Mesenchymal stem cell (in vitro differentiated cells and primary cell): Measurements from ENCODE around the gene RP2. TPM values are rescaled to one million over a fixed set of nuclear protein-coding genes. Genes with fewer than 3 reads are reported as not detected.

ENCODE experiments used
- DNase-seq: peaks from one replicate; pipeline ENCODE4 v3.0.0-alpha.2; 2013
- H2AFZ ChIP-seq: one replicate; pipeline ENCODE4 v1.6.1; 2013; ENCODE audit warnings: low read depth, mild to moderate bottlenecking, control low read depth, inconsistent platforms, low read length, moderate library complexity
- H2AK5ac ChIP-seq: 2 replicates; pipeline ENCODE4 v1.6.1; 2013; ENCODE audit warnings: low read length, moderate library complexity, mild to moderate bottlenecking, inconsistent platforms; ENCODE audit not compliant: severe bottlenecking
- H2BK120ac ChIP-seq: one replicate; pipeline ENCODE4 v1.6.1; 2013; ENCODE audit warnings: low read depth, mild to moderate bottlenecking, inconsistent platforms, low read length, moderate library complexity
- H2BK12ac ChIP-seq, 2 experiments: one replicate each; pipeline ENCODE4 v1.6.1; 2013; ENCODE audit warnings: inconsistent platforms in 2 of 2, low read length in 2 of 2, mild to moderate bottlenecking in 2 of 2, moderate library complexity in 2 of 2, control low read depth in 1 of 2
- H2BK15ac ChIP-seq: one replicate; pipeline ENCODE4 v1.6.1; 2013; ENCODE audit warnings: mild to moderate bottlenecking, low read depth, inconsistent platforms; ENCODE audit not compliant: poor library complexity, severe bottlenecking
- H2BK5ac ChIP-seq: 2 replicates; pipeline ENCODE4 v1.6.1; 2013; ENCODE audit warnings: low read depth, mild to moderate bottlenecking, low read length, control low read depth, inconsistent platforms; ENCODE audit not compliant: poor library complexity, severe bottlenecking
- H3K14ac ChIP-seq, 2 experiments: one replicate each; pipeline ENCODE4 v1.6.1; 2013; ENCODE audit warnings: inconsistent platforms in 2 of 2, low read length in 2 of 2, control low read depth in 1 of 2, mild to moderate bottlenecking in 1 of 2, moderate library complexity in 1 of 2
- H3K18ac ChIP-seq, 2 experiments: one replicate each; pipeline ENCODE4 v1.6.1; 2013; ENCODE audit warnings: inconsistent platforms in 2 of 2, low read length in 2 of 2, control low read depth in 1 of 2, low read depth in 1 of 2, mild to moderate bottlenecking in 1 of 2
- H3K23ac ChIP-seq, 2 experiments: one replicate each; pipeline ENCODE4 v1.6.1; 2013; ENCODE audit warnings: inconsistent platforms in 2 of 2, low read length in 2 of 2, mild to moderate bottlenecking in 2 of 2, moderate library complexity in 2 of 2, control low read depth in 1 of 2
- H3K27ac ChIP-seq: 2 replicates; pipeline ENCODE4 v1.5.1; 2013; ENCODE audit warnings: mild to moderate bottlenecking, moderate library complexity, low read length, control low read depth, inconsistent platforms; ENCODE audit not compliant: poor library complexity, severe bottlenecking
- H3K27me3 ChIP-seq, 2 experiments: 2 replicates each; pipeline versions ENCODE4 v1.6.1 to v1.7.0; 2013; ENCODE audit warnings: low read length in 2 of 2, mild to moderate bottlenecking in 2 of 2, moderate library complexity in 2 of 2, control low read depth in 1 of 2, inconsistent platforms in 1 of 2; ENCODE audit not compliant: control insufficient read depth in 1 of 2, insufficient read depth in 1 of 2
- H3K36me3 ChIP-seq, 2 experiments: 2 replicates each; pipeline versions ENCODE4 v1.6.1 to v1.7.0; 2013; ENCODE audit warnings: low read length in 2 of 2, control low read depth in 1 of 2, inconsistent platforms in 1 of 2, low read depth in 1 of 2, mild to moderate bottlenecking in 1 of 2; ENCODE audit not compliant: insufficient read depth in 2 of 2, control insufficient read depth in 1 of 2
- H3K4ac ChIP-seq, 2 experiments: one replicate each; pipeline ENCODE4 v1.6.1; 2013; ENCODE audit warnings: inconsistent platforms in 2 of 2, low read length in 2 of 2, mild to moderate bottlenecking in 2 of 2, moderate library complexity in 2 of 2, control low read depth in 1 of 2, low read depth in 1 of 2
- H3K4me1 ChIP-seq: 2 replicates; pipeline ENCODE4 v1.6.1; 2013; ENCODE audit warnings: low read depth, low read length, control low read depth; ENCODE audit not compliant: control insufficient read depth, insufficient read depth
- H3K4me2 ChIP-seq: 2 replicates; pipeline ENCODE4 v1.6.1; 2013; ENCODE audit warnings: low read length, mild to moderate bottlenecking, inconsistent platforms; ENCODE audit not compliant: poor library complexity, severe bottlenecking
- H3K4me3 ChIP-seq, 2 experiments: 2 replicates each; pipeline versions ENCODE4 v1.5.1 to v1.7.0; 2013; ENCODE audit warnings: low read length in 2 of 2, mild to moderate bottlenecking in 2 of 2, control low read depth in 1 of 2, low read depth in 1 of 2; ENCODE audit not compliant: insufficient read depth in 1 of 2
- H3K79me1 ChIP-seq: replicated peaks from 2 replicates; pipeline ENCODE4 v1.6.1; 2013; ENCODE audit warnings: mild to moderate bottlenecking, control low read depth, low read length, inconsistent platforms; ENCODE audit not compliant: poor library complexity, severe bottlenecking
- H3K9ac ChIP-seq: 2 replicates; pipeline ENCODE4 v1.7.0; 2013; ENCODE audit warnings: mild to moderate bottlenecking, low read length, moderate library complexity
- H3K9me3 ChIP-seq: 2 replicates; pipeline ENCODE4 v1.7.0; 2013; ENCODE audit warnings: mild to moderate bottlenecking, low read length; ENCODE audit not compliant: control insufficient read depth
- H4K8ac ChIP-seq: one replicate; pipeline ENCODE4 v1.6.1; 2013; ENCODE audit warnings: inconsistent platforms, mild to moderate bottlenecking, low read length, moderate library complexity
- H4K91ac ChIP-seq: one replicate; pipeline ENCODE4 v1.6.1; 2013; ENCODE audit warnings: mild to moderate bottlenecking, low read length, inconsistent platforms
- WGBS: methylation state at CpG from one replicate; pipeline ENCODE4 v1.1.7; 2013; ENCODE audit warnings: mixed read lengths; 5-methylcytosine and 5-hydroxymethylcytosine counted together
- polyA plus RNA-seq, 2 experiments: library from polyadenylated mRNA; stranded (reverse); fragments of 200-250 nt; gene quantifications; one replicate each; pipeline ENCODE4 v1.2.3, GENCODE V29; 2013

The RP2 gene
- polyA plus RNA-seq (2013, experiment 1 of 2) = 9.7 TPM
- polyA plus RNA-seq (2013, experiment 2 of 2) = 10.4 TPM

DNA sequence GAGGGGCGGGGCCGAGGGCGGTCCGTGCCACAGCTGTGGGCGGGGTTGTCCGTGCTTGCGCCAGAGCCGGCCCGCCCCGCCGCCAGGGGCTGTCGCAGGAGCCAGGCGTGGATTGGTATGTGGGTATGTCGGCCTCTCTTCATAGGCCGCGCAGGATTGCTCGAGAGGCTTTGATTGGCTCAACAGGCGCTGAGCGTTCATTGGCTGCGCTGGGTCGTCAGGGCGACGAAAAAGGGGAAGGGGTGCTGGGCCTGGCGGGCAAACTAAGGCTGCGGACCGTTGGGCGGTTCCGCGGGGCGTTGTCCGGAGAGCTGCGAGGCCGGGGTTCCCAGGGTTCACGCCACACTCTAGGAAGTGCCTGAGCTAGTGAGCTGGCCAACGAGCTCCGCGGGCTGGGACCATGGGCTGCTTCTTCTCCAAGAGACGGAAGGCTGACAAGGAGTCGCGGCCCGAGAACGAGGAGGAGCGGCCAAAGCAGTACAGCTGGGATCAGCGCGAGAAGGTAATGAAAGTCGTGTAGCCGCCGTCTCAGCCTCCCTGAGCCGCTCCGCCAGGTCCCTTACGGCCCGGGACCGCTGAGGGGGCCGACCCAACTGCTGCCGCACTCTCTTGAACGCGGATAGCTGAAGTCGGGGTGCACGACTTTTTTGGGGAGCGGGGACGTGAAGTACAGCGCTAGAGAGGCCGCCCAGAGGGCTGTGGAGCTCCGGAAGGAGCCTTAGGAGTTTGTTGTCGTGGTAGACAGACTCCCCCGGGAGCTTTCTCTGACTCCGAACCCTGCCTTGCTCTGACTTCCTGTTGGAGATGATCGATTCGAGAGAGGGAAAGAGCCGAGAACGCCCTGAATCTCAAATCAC is at the start of gene RP2:
TSS of gene RP2 (plus strand) at position 343 of the 857 bp plus-strand sequence. CDS start at position 401, 58 bp downstream.
- peak; percentile 97 for DNase-seq
- Histone ChIP-seq H4K91ac (peak within 1 kb of the TSS; percentile 39), H3K4me1 (peaks cover 5% of the 10 kb centered on the region), H2AFZ (peak within 1 kb of the TSS; percentile 60), H3K79me1 (no peaks in the 10 kb centered on the region), H2BK5ac (no peak within 1 kb of the TSS), H3K36me3 (no peaks in the 10 kb centered on the region), H2AK5ac (no peak within 1 kb of the TSS), H3K4me3 (peak within 1 kb of the TSS; percentile 69 to 86), H3K4me2 (peak within 1 kb of the TSS; percentile 63), H3K14ac (peak within 1 kb of the TSS in 1 of 2 experiments; percentile 35), H3K18ac (peak within 1 kb of the TSS; percentile 34 to 54), H2BK12ac (no peak within 1 kb of the TSS), H4K8ac (peak within 1 kb of the TSS; percentile 64), H3K23ac (no peak within 1 kb of the TSS), H3K4ac (peak within 1 kb of the TSS in 1 of 2 experiments; percentile 75), H3K27ac (peak within 1 kb of the TSS; percentile 91), H3K9me3 (no peaks in the 10 kb centered on the region), H3K9ac (peak within 1 kb of the TSS; percentile 87), H2BK15ac (peak within 1 kb of the TSS; percentile 73), H3K27me3 (no peaks in the 10 kb centered on the region), H2BK120ac (no peak within 1 kb of the TSS)
- under 1% methylated on average over 59 of the region's 71 CpGs for WGBS

DNA sequence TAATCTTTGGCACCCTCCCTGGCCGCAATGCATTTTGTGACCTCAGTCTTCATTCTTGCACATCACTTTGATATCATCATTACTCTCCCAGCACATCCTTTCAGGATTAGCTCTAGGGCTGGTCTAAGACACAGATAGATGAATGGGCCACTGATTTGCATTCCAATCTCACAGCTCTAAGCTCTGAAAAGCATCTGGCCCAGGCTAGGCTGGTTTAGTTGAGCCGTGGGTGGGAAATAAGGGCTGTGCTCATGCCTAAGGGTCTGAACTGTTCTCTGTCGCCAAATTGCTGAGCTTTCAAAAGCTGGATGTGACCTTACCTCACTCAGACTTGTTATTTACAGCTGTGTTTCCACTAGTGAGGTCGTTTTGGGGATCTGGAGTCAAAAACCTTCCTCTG is 47.9 kb upstream of the RP2 start:
- H3K14ac ChIP-seq = no peak overlapping the region
- H3K4me2 ChIP-seq = no peak overlapping the region
- H4K91ac ChIP-seq = no peak overlapping the region
- no peak overlapping the region for H3K4ac ChIP-seq
- H3K18ac ChIP-seq = no peak overlapping the region
- H3K36me3 ChIP-seq = no peaks in the 10 kb centered on the region
- H3K27ac ChIP-seq = no peak overlapping the region
- 100% methylated on average over 1 of the region's 4 CpGs for WGBS
- H2BK5ac ChIP-seq = no peak overlapping the region
- H2BK120ac ChIP-seq = no peak overlapping the region
- H2AK5ac ChIP-seq = no peak overlapping the region
- no peaks in the 10 kb centered on the region for H3K27me3 ChIP-seq
- H3K9ac ChIP-seq = no peak overlapping the region
- H3K23ac ChIP-seq = no peak overlapping the region
- no peaks in the 10 kb centered on the region for H3K79me1 ChIP-seq
- peaks cover 4% of the 10 kb centered on the region for H3K4me1 ChIP-seq
- no peak overlapping the region for H3K4me3 ChIP-seq
- peak; percentile 19 for DNase-seq
- no peak overlapping the region for H2BK12ac ChIP-seq
- peaks cover 2% of the 10 kb centered on the region for H3K9me3 ChIP-seq
- H2AFZ ChIP-seq = no peak overlapping the region
- H4K8ac ChIP-seq = no peak overlapping the region
- H2BK15ac ChIP-seq = no peak overlapping the region

DNA sequence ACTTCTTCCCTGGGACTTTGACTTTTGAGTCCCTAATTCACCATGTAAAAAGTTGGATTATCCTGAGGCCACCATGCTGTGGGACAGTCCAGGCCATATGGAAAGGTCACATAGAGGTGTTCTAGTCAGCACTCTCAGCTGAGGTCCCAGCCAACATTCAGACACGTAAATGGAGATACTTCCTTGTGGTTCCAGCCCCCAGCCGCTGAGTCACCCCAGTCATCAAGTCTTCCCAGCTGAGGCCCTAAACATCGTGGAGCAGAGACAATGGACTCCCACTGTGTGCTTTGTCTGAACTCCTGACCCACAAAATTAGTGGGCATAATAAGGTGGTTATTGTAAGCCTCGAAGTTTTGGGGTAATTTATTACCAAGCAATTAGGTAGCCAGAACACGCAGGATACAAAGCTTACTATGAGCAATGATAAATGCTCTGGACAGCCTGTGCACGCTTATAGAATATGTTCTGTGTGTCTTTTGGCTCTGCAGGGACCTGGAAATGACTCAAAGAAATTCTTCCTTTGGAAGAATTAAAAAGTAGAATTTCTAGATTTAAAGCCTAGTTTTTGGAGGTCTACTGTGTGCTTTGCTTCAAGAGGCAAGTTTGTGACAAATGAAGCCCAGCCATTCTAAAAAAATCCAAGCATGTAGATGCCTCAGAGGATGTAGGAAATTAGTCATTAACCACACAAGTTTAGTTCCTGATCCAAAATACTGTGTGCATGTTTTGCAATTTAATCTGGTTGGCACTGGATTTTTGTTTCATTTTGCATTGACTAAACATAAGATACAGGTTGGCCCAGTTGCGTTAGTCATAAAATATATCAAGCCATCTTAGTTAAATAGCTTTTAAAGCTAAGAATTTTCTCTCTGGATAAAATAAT is 44.7 kb upstream of the RP2 start:
- H2BK5ac ChIP-seq = no peak overlapping the region
- WGBS = 7% methylated on average over 5 of the region's 7 CpGs
- H3K23ac ChIP-seq = no peak overlapping the region
- H2BK120ac ChIP-seq = peak overlapping the region; percentile 49
- peaks cover 4% of the 10 kb centered on the region for H3K4me1 ChIP-seq
- H3K36me3 ChIP-seq = no peaks in the 10 kb centered on the region
- no peak overlapping the region for H3K14ac ChIP-seq
- H3K9ac ChIP-seq = peak overlapping the region; percentile 68
- no peak overlapping the region for H3K4ac ChIP-seq
- H3K27ac ChIP-seq = peak overlapping the region; percentile 91
- peak; percentile 86 for DNase-seq
- peak overlapping the region in 1 of 2 experiments; percentile 43 for H3K18ac ChIP-seq
- H2BK12ac ChIP-seq = peak overlapping the region in 1 of 2 experiments; percentile 31
- H4K8ac ChIP-seq = no peak overlapping the region
- no peak overlapping the region for H2BK15ac ChIP-seq
- H3K9me3 ChIP-seq = peaks cover 2% of the 10 kb centered on the region
- H3K79me1 ChIP-seq = no peaks in the 10 kb centered on the region
- H3K4me3 ChIP-seq = no peak overlapping the region
- H2AFZ ChIP-seq = no peak overlapping the region
- H4K91ac ChIP-seq = peak overlapping the region; percentile 50
- no peaks in the 10 kb centered on the region for H3K27me3 ChIP-seq
- H3K4me2 ChIP-seq = no peak overlapping the region
- no peak overlapping the region for H2AK5ac ChIP-seq

DNA sequence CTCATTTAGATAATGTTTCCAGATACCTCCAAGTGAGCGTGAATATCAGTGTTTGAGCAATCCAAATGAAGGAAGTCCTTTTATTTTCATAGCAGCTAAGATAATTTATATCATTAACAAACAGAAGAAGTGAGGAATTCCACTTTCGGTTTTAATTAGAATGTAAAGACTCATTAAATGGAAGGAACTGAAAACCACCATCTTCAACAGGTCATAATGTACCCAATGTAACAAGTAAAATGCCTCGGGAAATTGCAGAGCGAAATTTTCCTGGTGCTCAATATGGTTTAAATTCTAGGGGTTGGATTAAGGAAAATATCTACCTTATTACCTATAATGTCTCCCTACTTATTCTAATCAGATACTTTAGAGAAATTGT is 44.0 kb upstream of the RP2 start:
- no peak overlapping the region for H3K4me3 ChIP-seq
- no peaks in the 10 kb centered on the region for H3K36me3 ChIP-seq
- no peaks in the 10 kb centered on the region for H3K27me3 ChIP-seq
- no peaks in the 10 kb centered on the region for H3K79me1 ChIP-seq
- no peak overlapping the region for H3K18ac ChIP-seq
- H2AK5ac ChIP-seq = no peak overlapping the region
- no peak overlapping the region for H4K91ac ChIP-seq
- H3K9ac ChIP-seq = peak overlapping the region; percentile 30
- H3K27ac ChIP-seq = peak overlapping the region; percentile 45
- H3K4me1 ChIP-seq = peaks cover 4% of the 10 kb centered on the region
- no peaks in the 10 kb centered on the region for H3K9me3 ChIP-seq
- H2BK12ac ChIP-seq = no peak overlapping the region
- H2AFZ ChIP-seq = no peak overlapping the region
- H2BK120ac ChIP-seq = no peak overlapping the region
- no peak overlapping the region for H3K23ac ChIP-seq
- H2BK5ac ChIP-seq = no peak overlapping the region
- no CpG with 5 or more reads among the region's 4 CpGs for WGBS
- no peak overlapping the region for H3K4ac ChIP-seq
- no peak overlapping the region for H2BK15ac ChIP-seq
- no peak overlapping the region for H4K8ac ChIP-seq
- H3K4me2 ChIP-seq = no peak overlapping the region
- H3K14ac ChIP-seq = no peak overlapping the region
- DNase-seq = no peak
